Stimulated activated CD4-positive, alpha-beta T cell treated with anti-CD3 and anti-CD28 coated beads, TNF-alpha, amount 100 ng/mL, for 24 hours (primary cell): ENCODE measurements around the gene MRPS25.

Experiments used
- DNase-seq, 3 experiments: peaks; one replicate each; pipeline ENCODE4 v3.0.0-alpha.2; 2020; ENCODE audit warnings: low read depth in 3 of 3

MRPS25 gene

DNA sequence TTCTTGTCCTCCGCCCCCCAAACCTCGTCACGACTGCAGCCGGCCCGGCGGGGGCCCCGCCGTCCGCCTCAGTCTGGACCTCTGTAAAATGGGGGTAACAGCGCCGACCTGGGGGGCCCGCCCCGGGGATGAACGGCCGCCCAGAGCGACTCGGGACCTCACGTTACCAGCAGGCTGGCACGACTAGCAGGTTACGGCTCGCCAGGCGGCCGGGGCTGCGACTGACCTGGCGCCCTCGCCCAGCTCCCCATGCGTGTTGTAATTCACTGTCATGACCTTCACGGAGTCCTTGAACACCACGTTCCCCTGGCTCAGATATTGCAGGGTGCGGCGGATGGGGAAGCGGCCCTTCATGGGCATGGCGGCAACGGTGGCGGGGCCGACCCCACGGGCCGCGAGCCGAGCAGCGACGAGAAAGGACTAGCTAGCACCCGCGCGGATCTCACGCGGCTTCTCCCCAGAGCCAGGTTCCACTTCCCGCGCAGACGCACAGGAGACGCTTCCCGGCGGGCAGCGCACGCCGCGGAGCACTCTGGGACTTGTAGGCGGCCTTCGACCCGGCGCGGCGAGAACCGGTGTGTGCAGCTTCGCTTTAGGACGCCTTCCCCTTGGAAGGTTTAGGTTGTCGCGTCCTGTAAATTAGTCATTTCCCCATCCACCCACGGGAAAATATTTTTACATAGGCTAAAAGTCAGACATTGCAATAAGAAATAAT lies at the start of gene MRPS25:
Gene MRPS25 (minus strand): TSS at position 481 of the 715 bp plus-strand sequence. CDS start 121 bp downstream, at position 360.
- DNase-seq: peak; percentile 81 to 87 (median 84)

GRCh38 chr3:15113884-15114283 lies 48.8 kb upstream of the MRPS25 start:
- no peak for DNase-seq

DNA sequence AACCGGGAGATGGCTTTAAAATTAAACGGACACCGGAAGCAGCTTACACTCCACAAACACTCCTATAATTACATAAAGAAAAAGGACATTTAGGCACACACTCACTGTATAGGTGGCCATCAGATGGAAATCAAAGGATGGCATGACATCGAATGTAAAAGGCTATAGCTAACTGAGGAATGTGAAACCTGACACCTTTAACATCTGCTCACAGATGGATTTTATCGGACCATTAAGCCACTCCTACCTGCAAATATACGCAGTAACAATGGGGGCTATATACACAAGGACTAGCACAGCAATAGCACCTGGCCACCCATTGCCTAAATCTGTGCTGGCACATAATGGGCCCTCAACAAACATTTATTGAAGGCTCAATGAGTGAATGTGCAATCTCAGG lies 48.4 kb upstream of the MRPS25 start:
- no peak for DNase-seq

- no peak for DNase-seq
Measured at GRCh38 chr3:15112011-15112410, 46.9 kb upstream of the MRPS25 start.

DNA sequence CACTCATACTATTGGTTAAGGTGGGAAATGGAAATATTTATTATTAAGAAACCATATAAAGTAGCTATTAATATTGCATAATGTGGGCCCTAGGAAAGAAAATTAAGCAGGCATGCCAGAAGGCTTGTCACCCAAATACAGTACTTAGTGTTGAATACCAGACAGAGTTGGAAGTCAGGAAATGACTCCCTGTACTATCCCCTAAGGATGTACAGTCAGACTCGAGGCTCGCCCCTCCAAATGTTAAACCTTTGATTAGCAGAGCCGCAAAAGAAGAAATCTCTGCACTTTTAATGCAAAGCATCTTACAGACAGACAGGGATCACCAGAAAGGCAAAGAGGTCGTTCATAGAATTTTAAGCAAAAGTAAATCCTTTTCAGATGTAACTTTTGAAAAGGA lies 45.1 kb upstream of the MRPS25 start:
- no peak for DNase-seq

DNA sequence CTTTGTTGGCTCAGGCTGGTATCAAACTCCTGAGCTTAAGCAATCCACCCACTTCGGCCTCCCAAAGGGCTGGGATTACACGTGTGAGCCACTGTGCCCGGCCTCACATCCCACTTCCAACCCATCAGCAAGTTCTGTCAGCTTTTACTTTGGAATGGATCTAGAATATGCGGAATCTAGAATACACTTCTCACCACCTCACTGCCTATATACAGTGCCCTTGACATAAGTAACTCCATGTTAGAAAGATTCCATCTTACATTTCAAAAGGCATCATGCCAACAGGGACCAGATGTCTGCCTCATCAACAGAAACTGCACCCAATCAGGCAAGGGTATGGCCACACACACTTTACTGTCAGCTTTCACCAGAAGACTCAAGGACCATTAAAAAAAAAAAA lies 43.8 kb upstream of the MRPS25 start:
- DNase-seq: no peak

- DNase-seq: peak; percentile 50 to 68 (median 52)
Measured at GRCh38 chr3:15108082-15108545, 43.0 kb upstream of the MRPS25 start.

GRCh38 chr3:15107075-15107947 lies 42.2 kb upstream of the MRPS25 start:
- DNase-seq: no peak

- DNase-seq: no peak
Measured at GRCh38 chr3:15102836-15103235, 37.7 kb upstream of the MRPS25 start.

DNA sequence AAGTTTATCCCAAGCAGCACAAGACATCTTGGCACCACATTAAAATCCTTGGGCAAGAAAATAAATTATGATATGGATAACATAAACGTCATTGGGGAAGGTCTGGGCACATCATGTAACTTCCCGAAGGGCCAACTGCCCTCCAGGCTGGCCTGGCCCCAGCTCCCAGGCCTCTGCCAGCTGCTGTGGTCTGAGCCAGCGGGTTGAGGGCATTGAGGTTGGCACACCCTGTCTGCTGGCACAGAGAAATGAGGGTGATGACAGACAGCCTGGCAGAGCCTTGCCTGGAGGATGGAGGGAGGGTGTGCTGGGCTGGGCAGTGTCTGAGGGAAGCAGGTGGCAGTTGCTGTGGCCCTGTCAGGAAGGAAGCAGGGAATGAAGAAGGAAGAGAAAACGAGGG lies 37.1 kb upstream of the MRPS25 start:
- no peak for DNase-seq

DNA sequence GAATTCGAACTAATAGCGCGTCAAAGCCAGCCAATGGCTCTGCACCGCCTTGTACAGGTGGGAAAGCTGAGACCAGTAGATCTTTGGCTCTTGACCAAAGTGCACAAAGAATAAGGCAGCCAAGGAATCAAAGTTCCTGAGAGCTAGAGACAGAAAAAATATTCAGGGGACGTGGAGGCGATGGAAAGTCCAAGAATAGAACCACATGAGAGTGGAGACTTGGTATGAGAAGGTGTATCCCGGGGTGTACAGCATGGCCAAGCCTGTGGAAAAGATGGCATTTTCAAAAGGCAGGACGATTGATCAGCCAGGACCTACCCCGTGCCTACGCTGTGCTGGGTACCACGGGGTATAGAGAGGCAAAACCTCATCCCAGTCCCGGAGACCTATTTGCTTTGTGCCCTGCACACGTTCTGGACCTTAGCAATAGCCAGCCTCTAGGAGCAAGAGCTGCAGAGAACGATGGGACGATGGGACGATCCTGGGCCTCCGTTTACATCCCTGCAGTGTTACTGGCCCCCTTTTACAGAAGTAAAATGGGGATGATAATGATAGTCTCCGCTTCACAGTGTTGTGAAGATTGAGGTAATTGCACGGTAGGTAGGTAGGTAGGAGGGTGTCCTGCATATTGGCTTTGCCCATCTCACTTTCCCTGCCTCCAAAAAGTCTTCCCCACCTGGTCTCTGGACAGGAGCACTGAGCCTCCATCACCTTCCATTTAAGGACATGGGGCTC lies 34.4 kb upstream of the MRPS25 start:
- peak in 1 of 3 experiments; percentile 10 for DNase-seq

- DNase-seq: peak; percentile 90 to 96 (median 90)
Measured at GRCh38 chr3:15098503-15099363, 33.6 kb upstream of the MRPS25 start, which contains the start of gene RBSN. TSS of gene RBSN (minus strand) at chr3:15099148. CDS start at chr3:15096120, 3,028 bp downstream.

GRCh38 chr3:15097891-15098290 lies 32.8 kb upstream of the MRPS25 start:
- peak in 2 of 3 experiments; percentile 7 to 30 for DNase-seq

DNA sequence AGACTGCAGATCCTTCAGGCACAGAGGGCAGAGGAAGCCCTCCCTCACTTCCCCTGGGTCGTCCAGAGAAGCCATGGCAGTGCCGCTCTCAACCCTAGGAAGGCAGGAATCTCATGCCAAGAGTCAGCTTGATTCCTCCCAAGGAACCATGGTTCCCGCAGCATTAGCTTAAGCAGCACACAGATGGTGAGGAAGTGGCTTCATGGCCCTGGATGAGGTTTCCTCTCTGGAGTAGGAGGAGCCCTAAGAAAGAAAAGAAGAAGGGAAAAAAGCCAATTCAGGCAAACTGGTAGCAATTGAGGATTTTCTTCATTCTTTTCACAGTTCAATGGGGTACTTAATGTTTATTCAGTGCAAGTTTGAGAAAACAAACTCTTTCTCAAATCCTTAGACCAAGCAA lies 30.9 kb upstream of the MRPS25 start:
- no peak for DNase-seq

- DNase-seq: no peak
Measured at GRCh38 chr3:15094187-15094875, 29.2 kb upstream of the MRPS25 start.

GRCh38 chr3:15092686-15093085 lies 27.6 kb upstream of the MRPS25 start:
- DNase-seq: no peak

GRCh38 chr3:15091575-15091974 lies 26.5 kb upstream of the MRPS25 start:
- no peak for DNase-seq

GRCh38 chr3:15089201-15089600 lies 24.1 kb upstream of the MRPS25 start:
- no peak for DNase-seq

DNA sequence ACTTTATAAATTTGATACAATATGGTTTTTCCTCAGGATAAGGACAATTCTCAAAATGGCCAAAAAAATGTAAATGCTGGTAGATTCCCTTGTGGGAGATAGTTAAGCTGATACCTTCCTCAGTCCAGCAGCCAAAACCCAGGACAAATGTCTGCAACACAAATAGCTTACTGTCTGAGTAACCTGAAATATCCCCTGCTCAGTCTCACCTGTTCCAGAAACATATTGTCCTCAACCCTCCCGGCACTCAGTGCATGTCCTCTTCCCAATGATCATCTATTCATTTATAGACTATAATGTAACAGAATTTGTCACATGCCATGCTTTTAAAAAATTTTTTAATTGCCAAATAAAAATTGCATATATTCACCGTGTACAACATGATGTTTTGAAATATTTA lies 21.6 kb upstream of the MRPS25 start:
- no peak for DNase-seq

DNA sequence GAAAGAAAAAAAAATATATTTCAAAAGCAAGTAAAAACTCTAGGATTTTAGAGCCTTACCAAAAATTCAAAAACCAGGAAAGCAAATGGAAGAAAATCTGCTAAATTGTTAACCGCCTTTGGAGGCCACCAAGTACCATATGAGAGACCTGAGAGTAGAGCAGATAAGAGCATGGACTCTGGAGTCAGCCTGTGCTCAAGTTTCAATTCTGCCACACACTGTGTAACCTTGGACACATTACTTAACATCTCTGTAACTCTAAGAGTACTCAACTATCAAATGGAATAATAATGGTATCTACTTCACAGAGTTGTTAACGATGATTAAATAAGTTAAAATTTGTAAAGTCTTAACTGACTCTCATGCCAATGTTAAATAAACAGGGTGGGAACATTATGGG lies 21.1 kb upstream of the MRPS25 start:
- no peak for DNase-seq
